Heart left ventricle (tissue), 16 donors: Measurements from ENCODE around the gene MUC6. TPM values are rescaled to one million over a fixed set of nuclear protein-coding genes. Genes with fewer than 3 reads are reported as not detected.

Experiments
- ATAC-seq, 4 donors: fragments of 200-7000 bp; cut with Tn5 transposase; one replicate each; pipeline ENCODE4 v1.9.1; 2020 to 2022; ENCODE audit warnings: moderate library complexity in 4 of 4, mild to moderate bottlenecking in 3 of 4, moderate number of reproducible peaks in 1 of 4
- DNase-seq, 5 donors: peaks; one replicate each; pipeline ENCODE4 v3.0.0-alpha.2; 2020
- H3K27ac ChIP-seq, 12 donors: fragments of 200-600 bp; sonication (generic) in 4 of 12; one replicate each; pipeline versions ENCODE4 v1.5.0 to v1.8.0; 2016 to 2022; ENCODE audit warnings: mild to moderate bottlenecking in 2 of 12
- H3K27me3 ChIP-seq, 9 donors: fragments of 200-600 bp; sonication (generic) in 2 of 9; one replicate each; pipeline versions ENCODE4 v1.5.1 to v1.8.0; 2016 to 2022; ENCODE audit warnings: mild to moderate bottlenecking in 3 of 9
- H3K36me3 ChIP-seq, 9 donors: fragments of 200-600 bp; sonication (generic) in 2 of 9; one replicate each; pipeline versions ENCODE4 v1.5.0 to v1.8.0; 2018 to 2022; ENCODE audit warnings: mild to moderate bottlenecking in 2 of 9
- H3K4me1 ChIP-seq, 12 donors: fragments of 200-600 bp; sonication (generic) in 4 of 12; one replicate each; pipeline versions ENCODE4 v1.5.0 to v1.8.0; 2016 to 2022; ENCODE audit warnings: mild to moderate bottlenecking in 3 of 12
- H3K4me3 ChIP-seq, 12 donors: fragments of 200-600 bp; sonication (generic) in 4 of 12; one replicate each; pipeline versions ENCODE4 v1.5.0 to v1.8.0; 2017 to 2022; ENCODE audit warnings: mild to moderate bottlenecking in 9 of 12, moderate library complexity in 4 of 12
- H3K9me3 ChIP-seq, 12 donors: fragments of 200-600 bp; sonication (generic) in 4 of 12; one replicate each; pipeline versions ENCODE4 v1.5.0 to v1.8.0; 2016 to 2022; ENCODE audit warnings: mild to moderate bottlenecking in 1 of 12
- CTCF ChIP-seq, 12 donors: fragments of 200-600 bp; sonication (generic) in 4 of 12; IDR thresholded peaks; one replicate each; pipeline versions ENCODE4 v1.5.0 to v1.8.0; 2018 to 2022; ENCODE audit warnings: antibody characterized with exemption in 12 of 12, mild to moderate bottlenecking in 5 of 12
- POLR2A ChIP-seq, 2 donors: fragments of 450-650 bp; IDR thresholded peaks; one replicate each; pipeline ENCODE4 v1.6.1; 2017; ENCODE audit warnings: antibody characterized with exemption in 2 of 2, mild to moderate bottlenecking in 2 of 2, moderate library complexity in 2 of 2
- WGBS, 4 donors: extraction: QIAGEN DNeasy Blood & Tissue Kit in 2 of 4; methylation state at CpG; one replicate each; pipeline versions ENCODE4 v1.1.5 to v1.1.7; 2013 to 2018; 5-methylcytosine and 5-hydroxymethylcytosine counted together
- intact Hi-C, 10 donors: fragments of 100-400 bp; cut with DNase I; formaldehyde crosslinking; loops; one replicate each; pipeline versions ENCODE4 v1.11.1 to v1.14.2; 2022
- polyA plus RNA-seq, 2 donors: library from polyadenylated mRNA; stranded (reverse); fragments of 200-250 nt; gene quantifications; one replicate each; pipeline ENCODE4 v1.2.3, GENCODE V29; 2013
- total RNA-seq, 9 donors: library from RNA; depleted of rRNA in 2 of 9; stranded (reverse); fragments of >200 nt in 2 of 9; fragmentation: NEBNext Ultra II Directional in 3 of 9; extraction: Animal tissue kit (Norgen Biotek cat#: 25700) in 3 of 9; gene quantifications; one replicate each; pipeline versions ENCODE4 v1.1.0 to v1.2.4, GENCODE V29; 2016 to 2023
- donor health status: ischemic (EF 13 %, LVEDD 7.1; RV severe dilation, severe dysfunction).
- donor health status: healthy with polysubstance abuse.
- donor health status: DM: no; HTN: yes; CAD: no.
- donor health status: DM: no; HTN: no; CAD: no.
- donor health status: ischemic (EF 25% LVEDD 6.9; RV normal size, moderate dysfunction).
- donor health status: ischemic (EF 25% LVEDD 5.7; RV mildly dilated, moderate dysfunction).
- donor health status: healthy.
- donor health status: DM: yes; HTN: yes; CAD: no.
- donor health status: ischemic (EF 35%, LVEDD 5.7; RV mildly dilated, moderate dysfunction).
- donor health status: nonischemic (EF 11% LVEDD 7.7; RV severe dilation, severe dysfunction).
- donor health status: DM: yes; HTN: yes; CAD: no.
- donor health status: PGD.
- donor health status: ischemic (EF 29% LVEDD 5.4; RV normal size, mild dysfunction).
- donor health status: nonischemic (EF 23%, LVEDD 6.1; RV moderate dilation, normal function).

MUC6 gene
- total and polyA plus RNA-seq, 11 donors, result 0.04 to 0.06 TPM; not detected in 9

DNA sequence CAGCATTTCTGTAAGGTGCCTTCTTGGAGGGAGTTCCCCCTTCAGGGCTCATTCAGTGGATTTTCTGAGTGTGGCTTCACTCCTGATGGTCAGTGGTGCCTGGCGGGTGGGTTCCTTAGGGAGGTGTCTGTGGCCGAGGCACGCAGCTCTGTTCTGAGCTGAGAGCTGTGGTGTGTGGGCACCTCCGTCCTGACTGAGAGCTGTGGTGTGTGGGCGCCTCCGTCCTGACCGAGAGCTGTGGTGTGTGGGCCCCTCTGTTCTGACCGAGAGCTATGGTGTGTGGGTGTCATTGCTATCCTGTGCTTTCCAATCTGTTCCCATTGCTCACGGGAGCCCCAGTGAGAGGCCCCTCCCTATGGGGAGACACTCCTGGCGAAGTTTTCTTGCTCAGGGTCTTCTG lies 39.8 kb downstream of the MUC6 start:
- H3K27me3 ChIP-seq, result no peaks in the 10 kb centered on the region
- no peak overlapping the region for H3K27ac ChIP-seq
- H3K36me3 ChIP-seq, result peaks cover 0 to 83% (median 70%) of the 10 kb centered on the region in 9 donors
- 82 to 96% (median 94%) methylated on average over 7 to 10 of the region's 10 CpGs for WGBS, 4 donors
- no peak for DNase-seq
- intact Hi-C loops, result no loop called here
- H3K9me3 ChIP-seq, result no peaks in the 10 kb centered on the region
- no peak for ATAC-seq
- no peak for TF ChIP-seq CTCF (IDR thresholded peaks at IDR 0.05)
- no peak for TF ChIP-seq POLR2A (IDR thresholded peaks at IDR 0.05)
- no peak overlapping the region for H3K4me3 ChIP-seq
- H3K4me1 ChIP-seq, result peaks cover 0 to 4% (median 0%) of the 10 kb centered on the region in 12 donors

DNA sequence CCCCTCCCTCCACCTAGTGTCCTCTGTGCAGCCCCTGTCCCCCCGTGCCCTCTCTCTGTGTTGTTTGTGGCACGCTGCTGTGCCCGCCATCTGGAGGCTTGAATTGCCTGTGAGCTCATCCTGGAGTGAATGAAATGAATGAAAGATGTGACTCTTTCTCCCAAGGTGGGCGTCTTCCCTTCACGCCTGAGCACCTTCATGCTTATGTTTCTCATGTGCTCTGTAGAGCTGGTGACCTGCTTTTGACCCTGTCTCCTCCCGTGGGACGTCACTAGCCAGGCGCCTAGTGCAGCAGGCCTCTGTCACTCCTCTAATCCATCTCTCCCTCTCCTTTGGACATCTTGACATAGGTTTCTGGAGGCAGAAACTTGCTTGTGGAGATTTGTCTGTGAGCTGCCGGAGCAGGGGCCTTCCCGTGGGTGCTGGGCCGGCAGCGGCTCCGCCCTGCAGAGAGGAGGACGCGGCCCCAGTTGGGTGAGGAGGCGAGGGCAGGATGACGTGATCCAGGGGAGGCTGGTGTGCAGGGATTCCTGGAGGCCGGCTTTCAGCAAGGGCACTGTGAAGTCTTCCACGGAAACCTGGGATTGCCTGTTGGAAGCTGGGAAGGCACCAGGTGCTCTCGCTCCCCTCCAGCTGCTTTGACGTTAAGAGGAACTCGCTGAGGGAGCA lies 40.6 kb downstream of the MUC6 start:
- Histone ChIP-seq H3K27me3 (no peaks in the 10 kb centered on the region), H3K9me3 (no peaks in the 10 kb centered on the region), H3K36me3 (peaks cover 0 to 78% (median 62%) of the 10 kb centered on the region in 9 donors), H3K27ac (no peak overlapping the region), H3K4me3 (no peak overlapping the region), H3K4me1 (peaks cover 0 to 4% (median 0%) of the 10 kb centered on the region in 12 donors)
- WGBS, 4 donors, result 63 to 81% (median 72%) methylated on average over 20 to 22 of the region's 22 CpGs
- intact Hi-C loops, result no loop called here
- ATAC-seq, result peak in 1 of 4 donors; percentile 25
- no peak for DNase-seq
- TF ChIP-seq POLR2A (IDR thresholded peaks at IDR 0.05), result no peak
- no peak for TF ChIP-seq CTCF (IDR thresholded peaks at IDR 0.05)

- WGBS, 4 donors, result 79 to 89% (median 87%) methylated on average over 11 to 16 of the region's 16 CpGs
- no peak for DNase-seq
- TF ChIP-seq POLR2A (IDR thresholded peaks at IDR 0.05) (no peak), CTCF (IDR thresholded peaks at IDR 0.05) (no peak)
- Histone ChIP-seq H3K9me3 (no peaks in the 10 kb centered on the region), H3K4me1 (peaks cover 0 to 4% (median 0%) of the 10 kb centered on the region in 12 donors), H3K27ac (no peak overlapping the region), H3K4me3 (no peak overlapping the region), H3K36me3 (peaks cover 0 to 73% (median 59%) of the 10 kb centered on the region in 9 donors), H3K27me3 (no peaks in the 10 kb centered on the region)
- no peak for ATAC-seq
- intact Hi-C loops, result no loop called here
These were observed 41.3 kb downstream of the MUC6 start for GRCh38 chr11:995044-995751.

DNA sequence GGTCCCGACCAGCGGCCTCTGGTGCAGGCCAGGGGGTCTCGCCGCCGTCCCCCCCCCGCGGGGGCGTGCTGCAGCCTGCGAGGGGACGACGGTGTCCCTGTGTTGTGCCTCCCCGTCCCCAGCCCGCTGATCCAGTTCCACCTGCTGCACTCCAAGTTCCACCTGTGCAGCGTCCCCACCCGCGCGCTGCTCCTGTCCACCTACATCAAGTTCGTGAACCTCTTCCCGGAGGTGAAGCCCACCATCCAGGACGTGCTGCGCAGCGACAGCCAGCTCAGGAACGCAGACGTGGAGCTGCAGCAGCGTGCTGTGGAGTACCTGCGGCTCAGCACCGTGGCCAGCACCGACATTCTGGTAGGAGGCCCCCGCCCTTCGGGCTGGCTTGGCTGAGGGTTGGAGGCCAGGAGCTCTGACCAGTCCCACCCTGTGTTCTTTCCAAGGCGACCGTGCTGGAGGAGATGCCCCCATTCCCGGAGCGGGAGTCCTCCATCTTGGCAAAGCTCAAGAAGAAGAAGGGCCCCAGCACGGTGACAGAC lies 42.8 kb downstream of the MUC6 start:
- no peak for TF ChIP-seq POLR2A (IDR thresholded peaks at IDR 0.05)
- DNase-seq, result no peak
- 93 to 95% (median 94%) methylated on average over 22 to 35 of the region's 35 CpGs for WGBS, 4 donors
- H3K27ac ChIP-seq, result no peak overlapping the region
- no peak overlapping the region for H3K4me3 ChIP-seq
- no peaks in the 10 kb centered on the region for H3K9me3 ChIP-seq
- intact Hi-C loops, result no loop called here
- H3K36me3 ChIP-seq, result peaks cover 0 to 75% (median 65%) of the 10 kb centered on the region in 9 donors
- ATAC-seq, result no peak
- no peaks in the 10 kb centered on the region for H3K27me3 ChIP-seq
- peaks cover 0 to 4% (median 0%) of the 10 kb centered on the region in 12 donors for H3K4me1 ChIP-seq
